ENCODE data around the gene SETD5.

Gene SETD5

GRCh38 chr3:9397332-9397905, at the start of gene SETD5:
Gene SETD5, plus strand, starts transcription at chr3:9397615. Its CDS starts 31,324 bp downstream, at chr3:9428939.
- Histone ChIP-seq H3K9ac (ENCODE audit: low read depth, low read length) (peak within 1 kb of the TSS; percentile 87), H3K36me3 (ENCODE audit: insufficient read depth, low read length) (peaks cover 20% of the 10 kb centered on the region), H3K9me3 (ENCODE audit: control insufficient read depth, insufficient read depth, low read length) (no peaks in the 10 kb centered on the region), H3K4me1 (ENCODE audit: insufficient read depth, low read length) (peaks cover 28% of the 10 kb centered on the region)

GRCh38 chr3:9347887-9348286, 49.5 kb upstream of the SETD5 start:
- no peak overlapping the region for H3K9ac ChIP-seq (ENCODE audit: low read depth, low read length)
- H3K36me3 ChIP-seq (ENCODE audit: insufficient read depth, low read length) = no peaks in the 10 kb centered on the region; the same call in 1 of the 2 replicates
- H3K4me1 ChIP-seq (ENCODE audit: insufficient read depth, low read length) = peaks cover 5% of the 10 kb centered on the region
- no peaks in the 10 kb centered on the region for H3K9me3 ChIP-seq (ENCODE audit: control insufficient read depth, insufficient read depth, low read length)

- H3K9me3 ChIP-seq (ENCODE audit: control insufficient read depth, insufficient read depth, low read length) = no peaks in the 10 kb centered on the region
- H3K4me1 ChIP-seq (ENCODE audit: insufficient read depth, low read length) = peaks cover 7% of the 10 kb centered on the region
- no peak overlapping the region for H3K9ac ChIP-seq (ENCODE audit: low read depth, low read length)
- no peaks in the 10 kb centered on the region; the same call in 1 of the 2 replicates for H3K36me3 ChIP-seq (ENCODE audit: insufficient read depth, low read length)
Observed at GRCh38 chr3:9349321-9350117, 47.9 kb upstream of the SETD5 start.

- Histone ChIP-seq H3K36me3 (ENCODE audit: insufficient read depth, low read length) (no peaks in the 10 kb centered on the region; the same call in 1 of the 2 replicates), H3K4me1 (ENCODE audit: insufficient read depth, low read length) (peaks cover 7% of the 10 kb centered on the region), H3K9me3 (ENCODE audit: control insufficient read depth, insufficient read depth, low read length) (no peaks in the 10 kb centered on the region), H3K9ac (ENCODE audit: low read depth, low read length) (no peak overlapping the region)
Observed at GRCh38 chr3:9351709-9352126, 45.7 kb upstream of the SETD5 start.

GRCh38 chr3:9352917-9353752, 44.3 kb upstream of the SETD5 start:
- H3K4me1 ChIP-seq (ENCODE audit: insufficient read depth, low read length) = peaks cover 7% of the 10 kb centered on the region
- H3K9ac ChIP-seq (ENCODE audit: low read depth, low read length) = no peak overlapping the region
- H3K36me3 ChIP-seq (ENCODE audit: insufficient read depth, low read length) = no peaks in the 10 kb centered on the region; the same call in 1 of the 2 replicates
- no peaks in the 10 kb centered on the region for H3K9me3 ChIP-seq (ENCODE audit: control insufficient read depth, insufficient read depth, low read length)

GRCh38 chr3:9361691-9362388, 35.6 kb upstream of the SETD5 start:
- H3K9ac ChIP-seq (ENCODE audit: low read depth, low read length) = peak overlapping the region; percentile 92; the same call in 1 of the 2 replicates

GRCh38 chr3:9362731-9363530, 34.5 kb upstream of the SETD5 start, which contains the start of gene THUMPD3:
Gene THUMPD3, plus strand, starts transcription at chr3:9363054. Its CDS starts 2,015 bp downstream, at chr3:9365069.
- no peaks in the 10 kb centered on the region for H3K4me1 ChIP-seq (ENCODE audit: insufficient read depth, low read length)
- H3K9me3 ChIP-seq (ENCODE audit: control insufficient read depth, insufficient read depth, low read length) = no peaks in the 10 kb centered on the region
- H3K9ac ChIP-seq (ENCODE audit: low read depth, low read length) = peak within 1 kb of the TSS; percentile 92
- H3K36me3 ChIP-seq (ENCODE audit: insufficient read depth, low read length) = peaks cover 11% of the 10 kb centered on the region

More at GRCh38 chr3:9361691-9362388, 35.6 kb upstream of the SETD5 start:
- no peaks in the 10 kb centered on the region for H3K9me3 ChIP-seq (ENCODE audit: control insufficient read depth, insufficient read depth, low read length)
- H3K36me3 ChIP-seq (ENCODE audit: insufficient read depth, low read length) = peaks cover 8% of the 10 kb centered on the region
- H3K4me1 ChIP-seq (ENCODE audit: insufficient read depth, low read length) = no peaks in the 10 kb centered on the region

GRCh38 chr3:9369508-9369907, 27.9 kb upstream of the SETD5 start:
- peaks cover 29% of the 10 kb centered on the region for H3K36me3 ChIP-seq (ENCODE audit: insufficient read depth, low read length)
- no peaks in the 10 kb centered on the region for H3K9me3 ChIP-seq (ENCODE audit: control insufficient read depth, insufficient read depth, low read length)
- no peaks in the 10 kb centered on the region for H3K4me1 ChIP-seq (ENCODE audit: insufficient read depth, low read length)
- no peak overlapping the region for H3K9ac ChIP-seq (ENCODE audit: low read depth, low read length)

GRCh38 chr3:9373465-9373864, 23.9 kb upstream of the SETD5 start:
- H3K9me3 ChIP-seq (ENCODE audit: control insufficient read depth, insufficient read depth, low read length) = no peaks in the 10 kb centered on the region
- H3K4me1 ChIP-seq (ENCODE audit: insufficient read depth, low read length) = no peaks in the 10 kb centered on the region
- H3K9ac ChIP-seq (ENCODE audit: low read depth, low read length) = no peak overlapping the region
- peaks cover 26% of the 10 kb centered on the region for H3K36me3 ChIP-seq (ENCODE audit: insufficient read depth, low read length)

- Histone ChIP-seq H3K9ac (ENCODE audit: low read depth, low read length) (no peak overlapping the region), H3K4me1 (ENCODE audit: insufficient read depth, low read length) (no peaks in the 10 kb centered on the region), H3K9me3 (ENCODE audit: control insufficient read depth, insufficient read depth, low read length) (no peaks in the 10 kb centered on the region), H3K36me3 (ENCODE audit: insufficient read depth, low read length) (peaks cover 19% of the 10 kb centered on the region)
Observed at GRCh38 chr3:9377981-9378380, 19.4 kb upstream of the SETD5 start.

GRCh38 chr3:9379327-9379726, 18.1 kb upstream of the SETD5 start:
- Histone ChIP-seq H3K36me3 (ENCODE audit: insufficient read depth, low read length) (peaks cover 18% of the 10 kb centered on the region), H3K4me1 (ENCODE audit: insufficient read depth, low read length) (no peaks in the 10 kb centered on the region), H3K9ac (ENCODE audit: low read depth, low read length) (no peak overlapping the region), H3K9me3 (ENCODE audit: control insufficient read depth, insufficient read depth, low read length) (no peaks in the 10 kb centered on the region)

GRCh38 chr3:9380014-9380413, 17.4 kb upstream of the SETD5 start:
- Histone ChIP-seq H3K36me3 (ENCODE audit: insufficient read depth, low read length) (peaks cover 21% of the 10 kb centered on the region), H3K4me1 (ENCODE audit: insufficient read depth, low read length) (no peaks in the 10 kb centered on the region), H3K9me3 (ENCODE audit: control insufficient read depth, insufficient read depth, low read length) (no peaks in the 10 kb centered on the region)

GRCh38 chr3:9384141-9384828, 13.1 kb upstream of the SETD5 start:
- no peaks in the 10 kb centered on the region for H3K9me3 ChIP-seq (ENCODE audit: control insufficient read depth, insufficient read depth, low read length)
- no peak overlapping the region for H3K9ac ChIP-seq (ENCODE audit: low read depth, low read length)
- H3K36me3 ChIP-seq (ENCODE audit: insufficient read depth, low read length) = peaks cover 34% of the 10 kb centered on the region

More at GRCh38 chr3:9380014-9380413, 17.4 kb upstream of the SETD5 start:
- H3K9ac ChIP-seq (ENCODE audit: low read depth, low read length) = no peak overlapping the region

More at GRCh38 chr3:9384141-9384828, 13.1 kb upstream of the SETD5 start:
- H3K4me1 ChIP-seq (ENCODE audit: insufficient read depth, low read length) = no peaks in the 10 kb centered on the region; the same call in 1 of the 2 replicates

Measured in ES-I3 (cell line).